Endothelial cell of umbilical vein (primary cell): ENCODE measurements around the gene PDGFRB.

ENCODE experiments used
- CTCF ChIP-seq, 2 donors: IDR thresholded peaks; 1 replicate in 1 of 2; 2 replicates in 1 of 2; pipeline ENCODE4 v1.5.1; 2011; ENCODE audit warnings: low read length in 2 of 2, mild to moderate bottlenecking in 2 of 2, moderate library complexity in 2 of 2, control low read depth in 1 of 2, inconsistent platforms in 1 of 2, low read depth in 1 of 2; ENCODE audit not compliant: insufficient read depth in 1 of 2; ENCODE audit errors: extremely low read depth in 1 of 2
- EZH2 ChIP-seq: IDR thresholded peaks from 2 replicates; pipeline ENCODE4 v1.6.1; 2012; ENCODE audit warnings: borderline replicate concordance, low read depth, mild to moderate bottlenecking, moderate library complexity, low read length, inconsistent platforms; ENCODE audit not compliant: severe bottlenecking
- POLR2A ChIP-seq: IDR thresholded peaks from 2 replicates; pipeline ENCODE4 v1.6.1; 2012; ENCODE audit warnings: low read depth, mild to moderate bottlenecking, control low read depth, low read length
- POLR2AphosphoS5 ChIP-seq: IDR thresholded peaks from 2 replicates; pipeline ENCODE4 v1.6.1; 2012; ENCODE audit warnings: low read depth, mild to moderate bottlenecking, control low read depth, low read length, moderate library complexity; ENCODE audit not compliant: insufficient read depth

- no peak for TF ChIP-seq POLR2A
- no peak for TF ChIP-seq EZH2
- TF ChIP-seq POLR2AphosphoS5, result no peak
- no peak for TF ChIP-seq CTCF (IDR thresholded peaks at IDR 0.05; ENCODE audit: extremely low read depth in 1 of 2, insufficient read depth in 1 of 2, low read depth in 1 of 2, low read length in 2 of 2)
Measured at GRCh38 chr5:150065346-150065745, 90.3 kb downstream of the PDGFRB start.
